ENCODE measurements around the gene NFATC4. TPM values are rescaled to one million over a fixed set of nuclear protein-coding genes. Genes with fewer than 3 reads are reported as not detected.
A peak's percentile ranks its signal among the peaks of the same experiment; 100 is the strongest.

The NFATC4 gene
- total RNA-seq, 4 donors from 2014 or later, result 10.8 to 25.3 (median 12.2) TPM

DNA sequence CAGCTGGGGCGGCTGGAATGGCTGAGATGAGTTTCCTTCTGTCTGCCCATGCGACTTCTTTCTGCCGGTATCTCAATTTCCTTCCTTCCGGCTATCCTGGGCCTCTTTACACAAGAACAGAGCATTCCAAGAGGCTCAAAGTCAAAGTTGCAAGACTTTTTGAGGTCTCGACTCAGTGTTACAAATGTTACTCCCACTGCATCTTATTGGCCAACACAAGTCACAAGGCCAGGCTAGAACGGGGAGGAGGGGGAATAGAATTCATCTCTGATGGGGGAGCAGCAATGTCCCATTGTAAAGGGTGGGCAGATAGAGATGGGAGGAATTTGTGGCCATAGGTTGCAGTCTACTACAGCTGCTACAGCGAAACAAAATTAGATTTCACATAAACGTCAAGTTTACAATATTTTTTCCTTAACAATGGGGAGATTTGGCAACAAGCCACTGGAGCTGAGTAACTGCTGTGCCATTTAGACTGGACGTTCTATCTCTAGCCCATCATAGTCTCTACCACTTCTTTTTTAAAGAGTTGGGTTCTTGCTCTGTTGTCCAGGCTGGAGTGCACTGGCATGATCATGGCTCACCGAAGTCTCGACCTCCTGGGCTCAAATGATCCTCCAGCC lies 21.4 kb downstream of the NFATC4 start:
- Histone ChIP-seq H3K27me3 (no peaks in the 10 kb centered on the region), H3K36me3 (no peaks in the 10 kb centered on the region), H3K4me1 (peaks cover 25% of the 10 kb centered on the region), H3K4me3 (no peak overlapping the region), H3K27ac (no peak overlapping the region), H3K9me3 (no peaks in the 10 kb centered on the region)
- 71% methylated on average over 11 of the region's 11 CpGs for WGBS
- TF ChIP-seq POLR2AphosphoS5 (IDR thresholded peaks at IDR 0.05) (no peak), POLR2A (IDR thresholded peaks at IDR 0.05) (no peak), EP300 (IDR thresholded peaks at IDR 0.05) (no peak)
- no peak for DNase-seq (ENCODE audit: low spot score in 2 of 2)

GRCh38 chr14:24390701-24391468 lies 22.9 kb downstream of the NFATC4 start:
- no peak for TF ChIP-seq POLR2AphosphoS5 (IDR thresholded peaks at IDR 0.05)
- no peak for TF ChIP-seq EP300 (IDR thresholded peaks at IDR 0.05)
- TF ChIP-seq POLR2A (IDR thresholded peaks at IDR 0.05), result no peak
- TF ChIP-seq CTCF (IDR thresholded peaks at IDR 0.05), result no peak
- Histone ChIP-seq H3K27me3 (no peaks in the 10 kb centered on the region), H3K36me3 (no peaks in the 10 kb centered on the region), H3K27ac (no peak overlapping the region), H3K4me1 (peaks cover 37% of the 10 kb centered on the region), H3K9me3 (no peaks in the 10 kb centered on the region), H3K4me3 (no peak overlapping the region)
- no peak for DNase-seq (ENCODE audit: low spot score in 2 of 2)
- WGBS, result 74% methylated on average over 6 of the region's 6 CpGs

DNA sequence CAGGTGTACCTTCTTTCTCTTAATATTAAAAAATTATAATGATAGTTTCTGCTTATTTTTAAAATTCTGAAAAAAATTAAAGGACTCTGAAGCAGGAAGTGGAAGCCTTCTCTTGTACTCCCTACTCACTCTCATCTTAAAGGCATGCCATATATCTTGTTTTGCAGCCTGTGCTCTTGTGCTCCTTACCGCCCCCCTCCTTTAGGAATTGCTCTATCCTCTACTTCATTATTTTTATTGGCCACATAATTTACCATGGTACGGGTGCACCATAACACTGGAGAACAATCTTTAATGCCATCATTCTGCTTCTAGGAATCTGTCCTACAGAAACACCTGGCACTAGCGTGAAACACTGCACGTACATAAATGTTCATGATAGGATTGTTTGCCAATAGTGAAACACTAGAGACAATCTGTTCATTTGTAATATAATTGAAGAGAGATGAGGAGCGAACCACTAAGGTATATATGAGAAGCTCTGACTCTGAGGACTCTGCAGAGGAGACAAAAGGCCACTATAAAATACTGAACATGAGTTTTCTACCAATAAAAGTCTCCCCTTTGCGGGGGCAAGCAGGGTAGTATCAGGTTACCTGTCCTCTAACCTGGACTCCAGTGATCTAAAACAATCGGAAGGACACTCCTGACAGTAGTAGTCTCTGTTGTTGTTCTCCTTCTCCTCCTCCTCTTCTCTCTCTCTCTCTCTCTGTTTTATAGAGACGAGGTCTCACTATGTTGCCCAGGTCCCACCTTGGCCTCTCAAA lies 24.5 kb downstream of the NFATC4 start:
- WGBS, result 57% methylated on average over 8 of the region's 8 CpGs
- Histone ChIP-seq H3K4me1 (peaks cover 51% of the 10 kb centered on the region), H3K27me3 (no peaks in the 10 kb centered on the region), H3K4me3 (no peak overlapping the region), H3K9me3 (no peaks in the 10 kb centered on the region), H3K36me3 (no peaks in the 10 kb centered on the region), H3K27ac (no peak overlapping the region)
- TF ChIP-seq POLR2A (IDR thresholded peaks at IDR 0.05), result no peak
- TF ChIP-seq EP300 (IDR thresholded peaks at IDR 0.05), result no peak
- no peak for TF ChIP-seq POLR2AphosphoS5 (IDR thresholded peaks at IDR 0.05)
- TF ChIP-seq CTCF (IDR thresholded peaks at IDR 0.05), result no peak
- DNase-seq (ENCODE audit: low spot score in 2 of 2), result no peak

- no peak for TF ChIP-seq POLR2AphosphoS5 (IDR thresholded peaks at IDR 0.05)
- 34% methylated on average over 3 of the region's 3 CpGs for WGBS
- Histone ChIP-seq H3K4me1 (peaks cover 66% of the 10 kb centered on the region), H3K9me3 (no peaks in the 10 kb centered on the region), H3K27ac (no peak overlapping the region), H3K27me3 (no peaks in the 10 kb centered on the region), H3K36me3 (no peaks in the 10 kb centered on the region), H3K4me3 (no peak overlapping the region)
- no peak for DNase-seq (ENCODE audit: low spot score in 2 of 2)
Observed at GRCh38 chr14:24394275-24394674, 26.3 kb downstream of the NFATC4 start.

DNA sequence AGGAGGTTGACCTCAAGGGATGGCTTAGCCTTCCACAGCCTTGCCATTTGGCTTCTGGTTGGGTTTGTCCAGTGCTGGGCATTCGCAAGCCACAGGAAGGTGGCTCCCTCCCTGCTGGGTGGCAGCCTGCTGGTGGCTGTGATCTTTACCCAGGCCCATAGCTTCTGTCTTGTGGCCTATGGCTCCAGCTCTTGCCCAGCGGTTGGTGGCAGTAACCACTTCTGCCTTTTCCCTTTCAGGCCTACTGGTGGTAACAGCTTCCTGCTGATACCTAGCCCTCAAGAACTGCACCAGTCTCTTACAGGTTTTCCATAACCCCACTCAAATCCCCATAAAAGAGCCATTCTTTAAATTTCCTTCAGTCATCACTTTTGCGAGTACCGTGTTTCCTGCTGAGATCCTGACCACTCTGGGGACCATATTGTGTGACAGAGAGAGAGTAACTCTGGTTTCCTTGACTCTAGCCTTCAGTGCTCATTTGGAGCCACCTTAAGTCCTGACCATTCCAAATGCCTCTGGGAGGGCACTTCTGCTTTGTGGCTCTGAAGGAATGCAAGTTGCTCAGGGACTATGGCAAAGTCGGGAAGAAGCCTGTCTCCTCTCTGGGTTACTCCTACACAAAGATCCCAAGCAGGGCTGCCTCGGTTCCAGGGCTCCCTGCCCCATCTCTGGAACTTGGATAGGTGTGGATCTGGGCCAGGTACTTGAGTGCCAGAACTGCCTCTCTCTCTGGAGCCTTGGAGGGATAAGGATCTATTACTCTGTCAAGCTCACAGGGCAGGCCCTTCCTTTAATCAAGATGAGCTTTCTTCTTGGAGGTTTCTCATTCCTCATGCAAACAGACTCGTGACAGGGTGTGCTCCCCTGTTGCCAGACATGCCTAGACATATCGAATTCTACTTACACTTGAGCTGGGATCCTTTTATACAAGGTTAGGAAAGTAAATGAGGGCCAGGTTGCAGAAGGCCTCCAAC lies 27.9 kb downstream of the NFATC4 start:
- Histone ChIP-seq H3K36me3 (no peaks in the 10 kb centered on the region), H3K9me3 (no peaks in the 10 kb centered on the region), H3K4me3 (no peak overlapping the region), H3K27ac (peak overlapping the region; percentile 89), H3K27me3 (no peaks in the 10 kb centered on the region), H3K4me1 (peaks cover 81% of the 10 kb centered on the region)
- no peak for TF ChIP-seq EP300 (IDR thresholded peaks at IDR 0.05)
- no peak for TF ChIP-seq POLR2AphosphoS5 (IDR thresholded peaks at IDR 0.05)
- no peak for TF ChIP-seq POLR2A (IDR thresholded peaks at IDR 0.05)
- TF ChIP-seq CTCF (IDR thresholded peaks at IDR 0.05), result no peak
- DNase-seq (ENCODE audit: low spot score in 2 of 2), result peak in 1 of 2 donors; percentile 51
- WGBS, result 48% methylated on average over 8 of the region's 8 CpGs
